Loucy (cell line): Measurements from ENCODE around the gene MAP7D3.

ENCODE experiments used
- CTCF ChIP-seq: fragments of 200-600 bp; sonication (generic); conservative IDR thresholded peaks from 2 replicates; pipeline ENCODE4 v1.5.1; 2014; ENCODE audit warnings: mild to moderate bottlenecking, antibody characterized with exemption, low read length
- EZH2phosphoT487 ChIP-seq: fragments of 200-600 bp; IDR thresholded peaks from 2 replicates; pipeline ENCODE4 v1.6.1; 2018; ENCODE audit warnings: antibody characterized with exemption, mild to moderate bottlenecking, moderate library complexity, borderline replicate concordance

GRCh38 chrX:136192839-136193414, 58.3 kb downstream of the MAP7D3 start:
- TF ChIP-seq CTCF (no peak), EZH2phosphoT487 (no peak)
